Heart left ventricle (tissue), 13 donors: ENCODE results near the gene HS3ST5.

Source experiments
- POLR2A ChIP-seq, 2 donors: fragments of 450-650 bp; IDR thresholded peaks; one replicate each; pipeline ENCODE4 v1.6.1; 2017; ENCODE audit warnings: antibody characterized with exemption in 2 of 2, mild to moderate bottlenecking in 2 of 2, moderate library complexity in 2 of 2
- TF ChIP-seq, protein P1 (sequence below), 12 donors: fragments of 200-600 bp; sonication (generic) in 4 of 12; IDR thresholded peaks; one replicate each; pipeline versions ENCODE4 v1.5.0 to v1.8.0; 2018 to 2022; ENCODE audit warnings: antibody characterized with exemption in 12 of 12, mild to moderate bottlenecking in 5 of 12
- donor health status: ischemic (EF 13 %, LVEDD 7.1; RV severe dilation, severe dysfunction).
- donor health status: DM: no; HTN: yes; CAD: no.
- donor health status: DM: no; HTN: no; CAD: no.
- donor health status: ischemic (EF 25% LVEDD 6.9; RV normal size, moderate dysfunction).
- donor health status: ischemic (EF 25% LVEDD 5.7; RV mildly dilated, moderate dysfunction).
- donor health status: ischemic (EF 35%, LVEDD 5.7; RV mildly dilated, moderate dysfunction).
- donor health status: nonischemic (EF 11% LVEDD 7.7; RV severe dilation, severe dysfunction).
- donor health status: DM: yes; HTN: yes; CAD: no.
- donor health status: PGD.
- donor health status: ischemic (EF 29% LVEDD 5.4; RV normal size, mild dysfunction).
- donor health status: nonischemic (EF 23%, LVEDD 6.1; RV moderate dilation, normal function).

DNA sequence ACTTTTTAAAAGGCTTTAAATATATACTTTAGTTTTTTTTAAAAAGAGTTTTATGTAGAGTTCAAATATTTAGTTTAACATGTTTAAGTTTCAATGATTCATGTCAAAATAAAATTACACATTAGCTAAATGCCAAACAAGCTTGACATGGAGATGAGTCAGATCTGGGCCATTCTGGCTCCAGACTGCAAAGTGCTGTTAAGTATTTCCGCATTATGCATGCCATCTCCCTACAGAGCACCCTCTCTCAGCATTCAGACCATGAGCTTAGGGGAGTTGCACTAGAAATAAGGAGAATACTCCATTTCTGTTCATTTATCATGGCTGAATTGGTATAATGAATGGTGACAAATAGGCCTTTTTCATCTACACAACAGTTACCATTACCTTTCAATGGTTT, 21.5 kb upstream of the HS3ST5 start:
- no peak for TF ChIP-seq POLR2A (IDR thresholded peaks at IDR 0.05)
- TF ChIP-seq, protein P1, sequence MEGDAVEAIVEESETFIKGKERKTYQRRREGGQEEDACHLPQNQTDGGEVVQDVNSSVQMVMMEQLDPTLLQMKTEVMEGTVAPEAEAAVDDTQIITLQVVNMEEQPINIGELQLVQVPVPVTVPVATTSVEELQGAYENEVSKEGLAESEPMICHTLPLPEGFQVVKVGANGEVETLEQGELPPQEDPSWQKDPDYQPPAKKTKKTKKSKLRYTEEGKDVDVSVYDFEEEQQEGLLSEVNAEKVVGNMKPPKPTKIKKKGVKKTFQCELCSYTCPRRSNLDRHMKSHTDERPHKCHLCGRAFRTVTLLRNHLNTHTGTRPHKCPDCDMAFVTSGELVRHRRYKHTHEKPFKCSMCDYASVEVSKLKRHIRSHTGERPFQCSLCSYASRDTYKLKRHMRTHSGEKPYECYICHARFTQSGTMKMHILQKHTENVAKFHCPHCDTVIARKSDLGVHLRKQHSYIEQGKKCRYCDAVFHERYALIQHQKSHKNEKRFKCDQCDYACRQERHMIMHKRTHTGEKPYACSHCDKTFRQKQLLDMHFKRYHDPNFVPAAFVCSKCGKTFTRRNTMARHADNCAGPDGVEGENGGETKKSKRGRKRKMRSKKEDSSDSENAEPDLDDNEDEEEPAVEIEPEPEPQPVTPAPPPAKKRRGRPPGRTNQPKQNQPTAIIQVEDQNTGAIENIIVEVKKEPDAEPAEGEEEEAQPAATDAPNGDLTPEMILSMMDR (IDR thresholded peaks at IDR 0.05) = no peak
